ENCODE measurements around the gene ZDHHC14. TPM values are rescaled to one million over a fixed set of nuclear protein-coding genes. Genes with fewer than 3 reads are reported as not detected.

ZDHHC14 gene
- total RNA-seq, 1 experiment from 2014 or later = 17.3 TPM

DNA sequence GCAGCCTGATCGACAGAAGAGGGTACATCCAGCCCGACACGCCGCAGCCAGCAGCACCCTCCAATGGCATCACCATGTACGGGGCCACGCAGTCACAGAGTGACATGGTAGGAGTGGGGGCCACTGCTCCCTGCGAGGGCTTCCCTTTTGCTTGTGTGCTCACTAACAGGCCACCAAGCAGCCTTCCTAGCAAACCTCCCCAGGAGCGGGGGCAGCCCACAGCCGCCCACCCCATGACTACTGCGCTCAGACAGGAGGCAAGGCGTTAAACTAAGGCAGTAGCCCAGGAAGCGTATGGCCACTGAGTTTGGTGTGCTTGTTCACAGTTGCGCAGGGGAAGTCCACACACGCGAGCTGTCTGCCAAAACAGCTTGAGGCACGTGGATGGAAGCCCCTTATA lies 272.5 kb downstream of the ZDHHC14 start:
- no peaks in the 10 kb centered on the region for H3K27me3 Mint-ChIP-seq (ENCODE audit: unreplicated experiment)
- no peaks in the 10 kb centered on the region for H3K4me1 Mint-ChIP-seq (ENCODE audit: low read depth, unreplicated experiment)
- no peak overlapping the region for H3K27ac Mint-ChIP-seq (ENCODE audit: unreplicated experiment)
- no peaks in the 10 kb centered on the region for H3K9me3 Mint-ChIP-seq (ENCODE audit: low read depth, unreplicated experiment)
- CTCF ChIA-PET = no interaction called here
- intact Hi-C loops (cut with micrococcal nuclease; ENCODE audit: unreplicated experiment) = no loop called here
- no TSS peak for BruUV-seq (replicated peaks)
- H3K4me3 Mint-ChIP-seq (ENCODE audit: low read depth, unreplicated experiment) = no peak overlapping the region
- peaks cover 13% of the 10 kb centered on the region for H3K36me3 Mint-ChIP-seq (ENCODE audit: insufficient read depth, unreplicated experiment)
- DNase-seq = no peak
- TF ChIP-seq, protein P1, sequence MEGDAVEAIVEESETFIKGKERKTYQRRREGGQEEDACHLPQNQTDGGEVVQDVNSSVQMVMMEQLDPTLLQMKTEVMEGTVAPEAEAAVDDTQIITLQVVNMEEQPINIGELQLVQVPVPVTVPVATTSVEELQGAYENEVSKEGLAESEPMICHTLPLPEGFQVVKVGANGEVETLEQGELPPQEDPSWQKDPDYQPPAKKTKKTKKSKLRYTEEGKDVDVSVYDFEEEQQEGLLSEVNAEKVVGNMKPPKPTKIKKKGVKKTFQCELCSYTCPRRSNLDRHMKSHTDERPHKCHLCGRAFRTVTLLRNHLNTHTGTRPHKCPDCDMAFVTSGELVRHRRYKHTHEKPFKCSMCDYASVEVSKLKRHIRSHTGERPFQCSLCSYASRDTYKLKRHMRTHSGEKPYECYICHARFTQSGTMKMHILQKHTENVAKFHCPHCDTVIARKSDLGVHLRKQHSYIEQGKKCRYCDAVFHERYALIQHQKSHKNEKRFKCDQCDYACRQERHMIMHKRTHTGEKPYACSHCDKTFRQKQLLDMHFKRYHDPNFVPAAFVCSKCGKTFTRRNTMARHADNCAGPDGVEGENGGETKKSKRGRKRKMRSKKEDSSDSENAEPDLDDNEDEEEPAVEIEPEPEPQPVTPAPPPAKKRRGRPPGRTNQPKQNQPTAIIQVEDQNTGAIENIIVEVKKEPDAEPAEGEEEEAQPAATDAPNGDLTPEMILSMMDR (IDR thresholded peaks at IDR 0.05; ENCODE audit: unreplicated experiment) = no peak

- Mint-ChIP-seq H3K4me1 (ENCODE audit: low read depth, unreplicated experiment) (no peaks in the 10 kb centered on the region), H3K9me3 (ENCODE audit: low read depth, unreplicated experiment) (no peaks in the 10 kb centered on the region), H3K27me3 (ENCODE audit: unreplicated experiment) (no peaks in the 10 kb centered on the region), H3K36me3 (ENCODE audit: insufficient read depth, unreplicated experiment) (peaks cover 7% of the 10 kb centered on the region), H3K4me3 (ENCODE audit: low read depth, unreplicated experiment) (no peak overlapping the region), H3K27ac (ENCODE audit: unreplicated experiment) (no peak overlapping the region)
- TF ChIP-seq, protein P1 (IDR thresholded peaks at IDR 0.05; ENCODE audit: unreplicated experiment) = no peak
- BruUV-seq (replicated peaks) = no TSS peak
- intact Hi-C loops (cut with micrococcal nuclease; ENCODE audit: unreplicated experiment) = no loop called here
- CTCF ChIA-PET = no interaction called here
- DNase-seq = no peak
These were observed 274.1 kb downstream of the ZDHHC14 start for GRCh38 chr6:157655139-157655538.

DNA sequence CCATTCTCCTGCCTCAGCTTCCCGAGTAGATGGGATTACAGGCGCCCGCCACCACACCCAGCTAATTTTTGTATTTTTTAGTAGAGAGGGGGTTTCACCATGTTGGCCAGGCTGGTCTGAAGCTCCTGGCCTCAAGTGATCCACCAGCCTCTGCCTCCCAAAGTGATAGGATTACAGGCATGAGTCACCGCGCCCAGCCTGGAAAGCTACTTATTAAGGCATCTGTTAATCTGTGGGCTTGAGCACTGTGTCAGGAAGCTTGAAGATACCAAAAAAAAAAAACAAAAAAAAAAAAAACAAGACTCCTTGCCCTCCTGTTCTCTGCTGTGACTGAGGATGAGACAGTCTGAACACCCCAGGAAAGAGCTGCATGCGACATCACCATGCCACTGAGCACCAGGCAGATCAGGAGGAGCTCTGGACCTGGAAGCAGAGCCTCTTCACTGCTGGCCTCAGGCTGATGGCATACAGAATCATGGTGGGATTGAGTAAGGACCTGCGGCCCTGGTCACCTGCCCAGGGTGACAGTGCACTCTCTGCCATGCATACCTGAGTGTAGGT lies 275.5 kb downstream of the ZDHHC14 start:
- no peaks in the 10 kb centered on the region for H3K9me3 Mint-ChIP-seq (ENCODE audit: low read depth, unreplicated experiment)
- peaks cover 7% of the 10 kb centered on the region for H3K36me3 Mint-ChIP-seq (ENCODE audit: insufficient read depth, unreplicated experiment)
- H3K27ac Mint-ChIP-seq (ENCODE audit: unreplicated experiment) = no peak overlapping the region
- TF ChIP-seq, protein P1 (IDR thresholded peaks at IDR 0.05; ENCODE audit: unreplicated experiment) = no peak
- no peak overlapping the region for H3K4me3 Mint-ChIP-seq (ENCODE audit: low read depth, unreplicated experiment)
- CTCF ChIA-PET = interaction anchor here (0.6 kb wide), 1 partner anchor 385 kb away, joined by 4 read pairs; no protein-coding TSS in a partner anchor
- H3K4me1 Mint-ChIP-seq (ENCODE audit: low read depth, unreplicated experiment) = no peaks in the 10 kb centered on the region
- intact Hi-C loops (cut with micrococcal nuclease; ENCODE audit: unreplicated experiment) = no loop called here
- no TSS peak for BruUV-seq (replicated peaks)
- no peaks in the 10 kb centered on the region for H3K27me3 Mint-ChIP-seq (ENCODE audit: unreplicated experiment)
- DNase-seq = no peak

GRCh38 chr6:157657754-157658153 lies 276.8 kb downstream of the ZDHHC14 start:
- CTCF ChIA-PET = no interaction called here
- no TSS peak for BruUV-seq (replicated peaks)
- Mint-ChIP-seq H3K9me3 (ENCODE audit: low read depth, unreplicated experiment) (no peaks in the 10 kb centered on the region), H3K27me3 (ENCODE audit: unreplicated experiment) (no peaks in the 10 kb centered on the region), H3K36me3 (ENCODE audit: insufficient read depth, unreplicated experiment) (peaks cover 7% of the 10 kb centered on the region), H3K27ac (ENCODE audit: unreplicated experiment) (no peak overlapping the region), H3K4me1 (ENCODE audit: low read depth, unreplicated experiment) (no peaks in the 10 kb centered on the region), H3K4me3 (ENCODE audit: low read depth, unreplicated experiment) (no peak overlapping the region)
- intact Hi-C loops (cut with micrococcal nuclease; ENCODE audit: unreplicated experiment) = no loop called here
- TF ChIP-seq, protein P1 (IDR thresholded peaks at IDR 0.05; ENCODE audit: unreplicated experiment) = no peak
- no peak for DNase-seq

All from Calu3 (cell line).